IMR-90 (cell line): ENCODE measurements around the gene HOXD3. TPM values are rescaled to one million over a fixed set of nuclear protein-coding genes. Genes with fewer than 3 reads are reported as not detected.

Source experiments
- microRNA-seq, 2 experiments: library from miRNA; stranded (forward) in 1 of 2; unstranded in 1 of 2; fragments of 10-50 nt in 1 of 2; fragments of <30 nt in 1 of 2; gene quantifications in 1 of 2; microRNA quantifications in 1 of 2; one replicate each; pipeline versions ENCODE3 to v1.1.0; 2013 to 2020; ENCODE audit not compliant: insufficient read depth in 1 of 2, insufficient read length in 1 of 2, unreplicated experiment in 1 of 2
- polyA plus RNA-seq, 3 experiments: library from polyadenylated mRNA; depleted of rRNA; stranded (reverse); fragments of >200 nt; gene quantifications; 2 replicates each; pipeline ENCODE4 v1.2.3, GENCODE V29; 2012; ENCODE audit warnings: low replicate concordance in 1 of 3
- small RNA-seq, 5 experiments: library from RNA; depleted of rRNA; stranded (forward); fragments of <200 nt; gene quantifications; one replicate each; pipeline ENCODE3, GENCODE V24; 2012
- total RNA-seq: library from RNA; depleted of rRNA; stranded (reverse); fragments of >200 nt; gene quantifications from 2 replicates; pipeline ENCODE4 v1.2.3, GENCODE V29; 2012; rRNA removed

Gene HOXD3
- total and polyA plus RNA-seq, 2 of the 4 experiments (the other 2 are of a cell fraction): not detected

Small RNAs within 50 kb of the gene (microRNA-seq; reads per million reads assigned to microRNA genes)
- gene MIR10B: 102 to 106 reads per million in 2 experiments

Small RNAs within 50 kb of the gene (small RNA-seq; reads per million reads assigned to genes)
- 0 to 26.1 (median 3.4) reads per million in 5 experiments for gene MIR10B

Other genes starting within 250 kb of the HOXD3 start
- 48.6 and 59.4 TPM in 2 replicates for gene LNPK, start 155.0 kb upstream of the HOXD3 start, total RNA-seq
- gene LNPK, start 155.0 kb upstream of the HOXD3 start, polyA plus RNA-seq (2012; rRNA removed): 14.7 and 18.7 TPM in 2 replicates
- gene EVX2, start 73.3 kb upstream of the HOXD3 start, total RNA-seq: not detected in 2 replicates
- gene EVX2, start 73.3 kb upstream of the HOXD3 start, polyA plus RNA-seq (2012; rRNA removed): not detected in 2 replicates
- gene HOXD13, start 64.6 kb upstream of the HOXD3 start, total RNA-seq: not detected in 2 replicates
- not detected in 2 replicates for gene HOXD13, start 64.6 kb upstream of the HOXD3 start, polyA plus RNA-seq (2012; rRNA removed)
- not detected in 2 replicates for gene HOXD12, start 57.5 kb upstream of the HOXD3 start, total RNA-seq
- gene HOXD12, start 57.5 kb upstream of the HOXD3 start, polyA plus RNA-seq (2012; rRNA removed): not detected in 2 replicates
- gene HOXD11, start 50.0 kb upstream of the HOXD3 start, total RNA-seq: not detected in 2 replicates
- not detected in 2 replicates for gene HOXD11, start 50.0 kb upstream of the HOXD3 start, polyA plus RNA-seq (2012; rRNA removed)
- gene HOXD10, start 40.5 kb upstream of the HOXD3 start, total RNA-seq: not detected in 2 replicates
- gene HOXD10, start 40.5 kb upstream of the HOXD3 start, polyA plus RNA-seq (2012; rRNA removed): not detected in 2 replicates
- not detected in 2 replicates for gene HOXD9, start 34.6 kb upstream of the HOXD3 start, total RNA-seq
- gene HOXD9, start 34.6 kb upstream of the HOXD3 start, polyA plus RNA-seq (2012; rRNA removed): not detected in 2 replicates
- gene HOXD8, start 27.6 kb upstream of the HOXD3 start, total RNA-seq: not detected in 2 replicates
- gene HOXD8, start 27.6 kb upstream of the HOXD3 start, polyA plus RNA-seq (2012; rRNA removed): not detected in 2 replicates
- not detected in 2 replicates for gene HOXD4, start 5.8 kb upstream of the HOXD3 start, total RNA-seq
- gene HOXD4, start 5.8 kb upstream of the HOXD3 start, polyA plus RNA-seq (2012; rRNA removed): not detected in 2 replicates
- gene HOXD1, start 31.4 kb downstream of the HOXD3 start, total RNA-seq: not detected in 2 replicates
- not detected in 2 replicates for gene HOXD1, start 31.4 kb downstream of the HOXD3 start, polyA plus RNA-seq (2012; rRNA removed)
- gene MTX2, start 112.1 kb downstream of the HOXD3 start, total RNA-seq: 24.9 and 27.2 TPM in 2 replicates
- 31.7 and 37.8 TPM in 2 replicates for gene MTX2, start 112.1 kb downstream of the HOXD3 start, polyA plus RNA-seq (2012; rRNA removed)